ENCODE measurements around the gene MACIR. TPM values are rescaled to one million over a fixed set of nuclear protein-coding genes. Genes with fewer than 3 reads are reported as not detected.

The MACIR gene
- total and polyA plus RNA-seq, 2 of the 13 experiments (the other 11 are each of a cell fraction or from before 2014, with no cell fraction given), result 2.4 to 4.4 TPM

- TF ChIP-seq JUNB (CRISPR knock-in tag; IDR thresholded peaks at IDR 0.05; ENCODE audit: borderline replicate concordance), result no peak
- no peak for TF ChIP-seq IKZF4 (CRISPR knock-in tag; IDR thresholded peaks at IDR 0.05; ENCODE audit: borderline replicate concordance, low read depth, not compliant biosample characterization)
- no peak for TF ChIP-seq ATRX (CRISPR knock-in tag; IDR thresholded peaks at IDR 0.05; ENCODE audit: borderline replicate concordance)
- no peak for TF ChIP-seq PAX8 (CRISPR knock-in tag; IDR thresholded peaks at IDR 0.05; ENCODE audit: borderline replicate concordance)
Measured at GRCh38 chr5:103234239-103234975, 24.2 kb upstream of the MACIR start (continued).

- FAIRE-seq (no peak), ATAC-seq (no peak)
- 0% methylated on average over 1 of the region's 1 CpG for WGBS (ENCODE audit: low lambda C conversion rate)
- TF ChIP-seq ZNF138 (CRISPR knock-in tag; IDR thresholded peaks at IDR 0.05; ENCODE audit: low read depth) (no peak), ZNF512B (CRISPR knock-in tag; IDR thresholded peaks at IDR 0.05; ENCODE audit: borderline replicate concordance) (no peak), HINFP (CRISPR knock-in tag; IDR thresholded peaks at IDR 0.05; ENCODE audit: low read depth) (no peak), ZFP41 (CRISPR knock-in tag; IDR thresholded peaks at IDR 0.05; ENCODE audit: borderline replicate concordance) (no peak), ZMAT5 (CRISPR knock-in tag; IDR thresholded peaks at IDR 0.05; ENCODE audit: borderline replicate concordance, low read depth) (no peak), DNMT1 (CRISPR knock-in tag; IDR thresholded peaks at IDR 0.05) (no peak), ZBTB38 (CRISPR knock-in tag; IDR thresholded peaks at IDR 0.05) (no peak), U2AF2 (IDR thresholded peaks at IDR 0.05; ENCODE audit: low read depth, low read length) (no peak), CEBPB (IDR thresholded peaks at IDR 0.05; ENCODE audit: borderline replicate concordance, low read depth, low read length) (no peak), KMT2B (CRISPR knock-in tag; IDR thresholded peaks at IDR 0.05) (no peak), TCF12 (IDR thresholded peaks at IDR 0.05) (no peak), TCF12 (CRISPR knock-in tag; IDR thresholded peaks at IDR 0.05) (no peak)
Measured at GRCh38 chr5:103235891-103236290, 22.7 kb upstream of the MACIR start.

More at GRCh38 chr5:103235891-103236290, 22.7 kb upstream of the MACIR start:
- ChIA-PET POLR2A (no interaction called here), CTCF (ENCODE audit: low intra/inter-chr PET ratio, low total read pairs) (no interaction called here)
- Histone ChIP-seq H3K79me2 (ENCODE audit: insufficient read depth, low read length) (no peaks in the 10 kb centered on the region), H3K9ac (ENCODE audit: insufficient read depth, low read depth, low read length) (no peak overlapping the region), H3K36me3 (replicated peaks in 1 of 2; ENCODE audit: control insufficient read depth in 1 of 2, insufficient read depth in 2 of 2, low read length in 2 of 2) (no peaks in the 10 kb centered on the region), H3K9me3 (ENCODE audit: low read length) (peaks cover 10% of the 10 kb centered on the region), H3K4me2 (ENCODE audit: low read depth, low read length) (no peak overlapping the region), H3K27me3 (ENCODE audit: control insufficient read depth in 1 of 2, insufficient read depth in 2 of 2, low read length in 2 of 2) (0 out of 5 replicates have a peak, but pooled peaks cover 0 to 3% of the 10 kb centered on the region in 2 experiments), H4K20me1 (ENCODE audit: insufficient read depth, low read length) (no peaks in the 10 kb centered on the region), H2AFZ (ENCODE audit: low read length) (no peak overlapping the region), H3K4me3 (replicated peaks in 1 of 3; ENCODE audit: insufficient read depth in 1 of 3, low read depth in 2 of 3, low read length in 3 of 3) (no peak overlapping the region), H3K27ac (ENCODE audit: extremely low read length, insufficient read depth, low read length) (no peak overlapping the region), H3K4me1 (ENCODE audit: insufficient read depth, low read length) (no peaks in the 10 kb centered on the region)
- intact Hi-C loops (cut with micrococcal nuclease; ENCODE audit: unreplicated experiment), result no loop called here
- in situ Hi-C loops (cut with HindIII; ENCODE audit: extremely low pct_ligation_motif_present, low pct_unique_long_range_greater_than_20kb), result no loop called here
- BruUV-seq (replicated peaks), result no TSS peak
- no peak for DNase-seq (ENCODE audit: low spot score)

Measured in HepG2 (cell line).